Measurements from ENCODE around the gene SYT1.

DNA sequence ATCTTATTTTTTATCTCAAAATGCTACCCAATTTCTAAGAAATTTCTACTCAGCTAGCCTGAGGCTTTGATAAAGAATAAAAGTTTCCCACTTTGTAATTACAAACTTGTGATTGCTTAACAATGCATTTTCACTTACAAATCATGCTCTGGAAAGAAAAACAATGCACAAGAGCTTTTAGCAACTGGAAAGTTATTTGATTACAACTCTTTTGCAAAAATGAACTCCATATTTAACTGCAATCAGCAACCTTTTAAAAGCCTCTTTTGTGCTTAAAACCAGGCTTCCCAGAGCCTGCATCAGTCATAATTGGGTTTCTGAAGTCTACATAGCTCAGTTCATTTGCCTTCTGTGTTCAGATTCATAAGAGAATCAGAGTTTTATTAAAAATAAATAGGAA is 431.0 kb downstream of the SYT1 start:
- TF ChIP-seq, protein P1, sequence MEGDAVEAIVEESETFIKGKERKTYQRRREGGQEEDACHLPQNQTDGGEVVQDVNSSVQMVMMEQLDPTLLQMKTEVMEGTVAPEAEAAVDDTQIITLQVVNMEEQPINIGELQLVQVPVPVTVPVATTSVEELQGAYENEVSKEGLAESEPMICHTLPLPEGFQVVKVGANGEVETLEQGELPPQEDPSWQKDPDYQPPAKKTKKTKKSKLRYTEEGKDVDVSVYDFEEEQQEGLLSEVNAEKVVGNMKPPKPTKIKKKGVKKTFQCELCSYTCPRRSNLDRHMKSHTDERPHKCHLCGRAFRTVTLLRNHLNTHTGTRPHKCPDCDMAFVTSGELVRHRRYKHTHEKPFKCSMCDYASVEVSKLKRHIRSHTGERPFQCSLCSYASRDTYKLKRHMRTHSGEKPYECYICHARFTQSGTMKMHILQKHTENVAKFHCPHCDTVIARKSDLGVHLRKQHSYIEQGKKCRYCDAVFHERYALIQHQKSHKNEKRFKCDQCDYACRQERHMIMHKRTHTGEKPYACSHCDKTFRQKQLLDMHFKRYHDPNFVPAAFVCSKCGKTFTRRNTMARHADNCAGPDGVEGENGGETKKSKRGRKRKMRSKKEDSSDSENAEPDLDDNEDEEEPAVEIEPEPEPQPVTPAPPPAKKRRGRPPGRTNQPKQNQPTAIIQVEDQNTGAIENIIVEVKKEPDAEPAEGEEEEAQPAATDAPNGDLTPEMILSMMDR (conservative IDR thresholded peaks at IDR 0.05 in 1 of 2, IDR thresholded peaks at IDR 0.05 in 1 of 2; ENCODE audit: extremely low read depth in 1 of 2, insufficient read depth in 1 of 2, low read depth in 1 of 2, low read length in 2 of 2), result no peak
- TF ChIP-seq EZH2 (IDR thresholded peaks at IDR 0.05; ENCODE audit: borderline replicate concordance, low read length), result no peak

Data from mammary epithelial cell (primary cell).